Hematopoietic multipotent progenitor cell treated with erythropoietin and hydrocortisone succinate and interleukin-3 and kit ligand, for 15 days (in vitro differentiated cells): ENCODE results near the gene ARAF.
A peak's percentile ranks its signal among the peaks of the same experiment; 100 is the strongest.

Experiments
- DNase-seq: peaks from one replicate; pipeline ENCODE4 v3.0.0-alpha.2; 2015; ENCODE audit warnings: low spot score

The ARAF gene

GRCh38 chrX:47564438-47565085 is 3.6 kb downstream of the ARAF start:
- DNase-seq: peak; percentile 10

- no peak for DNase-seq
These were observed 5.8 kb downstream of the ARAF start for GRCh38 chrX:47566841-47567240.

- DNase-seq: peak; percentile 50
These were observed 7.8 kb downstream of the ARAF start for GRCh38 chrX:47568656-47569295.

GRCh38 chrX:47570794-47571193 is 9.8 kb downstream of the ARAF start:
- DNase-seq: no peak

GRCh38 chrX:47571215-47571614 is 10.2 kb downstream of the ARAF start:
- DNase-seq: no peak

GRCh38 chrX:47571896-47572295 is 10.9 kb downstream of the ARAF start:
- DNase-seq: no peak

- DNase-seq: no peak
These were observed 11.9 kb downstream of the ARAF start for GRCh38 chrX:47572773-47573340.

GRCh38 chrX:47573341-47574075 is 12.5 kb downstream of the ARAF start:
- DNase-seq: no peak

- DNase-seq: no peak
These were observed 13.1 kb downstream of the ARAF start for GRCh38 chrX:47574076-47574546.

GRCh38 chrX:47574547-47575301 is 13.7 kb downstream of the ARAF start:
- DNase-seq: peak; percentile 10

- DNase-seq: no peak
These were observed 15.3 kb downstream of the ARAF start for GRCh38 chrX:47576021-47576898.

- DNase-seq: no peak
These were observed 16.4 kb downstream of the ARAF start for GRCh38 chrX:47577424-47577823.

GRCh38 chrX:47577901-47578300 is 16.9 kb downstream of the ARAF start:
- no peak for DNase-seq

- no peak for DNase-seq
These were observed 17.7 kb downstream of the ARAF start for GRCh38 chrX:47578692-47579091.

- no peak for DNase-seq
These were observed 18.5 kb downstream of the ARAF start for GRCh38 chrX:47579537-47579936.

- DNase-seq: peak; percentile 79
These were observed 21.0 kb downstream of the ARAF start, which contains the start of gene TIMP1 for GRCh38 chrX:47581731-47582647. Gene TIMP1 (plus strand): TSS chrX:47582436. CDS start chrX:47583416, 980 bp downstream.

GRCh38 chrX:47583240-47583861 is 22.3 kb downstream of the ARAF start:
- no peak for DNase-seq

GRCh38 chrX:47584714-47585113 is 23.7 kb downstream of the ARAF start:
- DNase-seq: no peak

- DNase-seq: no peak
These were observed 24.3 kb downstream of the ARAF start for GRCh38 chrX:47585273-47585672.
